Heart right ventricle (tissue), 16 donors: ENCODE measurements around the gene HTT. TPM values are rescaled to one million over a fixed set of nuclear protein-coding genes. Genes with fewer than 3 reads are reported as not detected.

Experiments used
- ATAC-seq, 8 donors: fragments of 200-7000 bp; cut with Tn5 transposase; one replicate each; pipeline ENCODE4 v1.9.1; 2020; ENCODE audit warnings: mild to moderate bottlenecking in 8 of 8, moderate library complexity in 8 of 8, moderate number of reproducible peaks in 1 of 8
- DNase-seq, 2 donors: peaks; one replicate each; pipeline ENCODE4 v3.0.0-alpha.2; 2020
- H3K27ac ChIP-seq, 10 donors: fragments of 200-600 bp; sonication (generic) in 2 of 10; one replicate each; pipeline versions ENCODE4 v1.5.0 to v1.8.0; 2020 to 2022; ENCODE audit warnings: mild to moderate bottlenecking in 3 of 10
- H3K27me3 ChIP-seq, 7 donors: fragments of 200-600 bp; one replicate each; pipeline ENCODE4 v1.8.0; 2021 to 2022; ENCODE audit warnings: mild to moderate bottlenecking in 2 of 7
- H3K36me3 ChIP-seq, 9 donors: fragments of 200-600 bp; sonication (generic) in 1 of 9; one replicate each; pipeline versions ENCODE4 v1.5.0 to v1.8.0; 2020 to 2022; ENCODE audit warnings: mild to moderate bottlenecking in 2 of 9
- H3K4me1 ChIP-seq, 9 donors: fragments of 200-600 bp; sonication (generic) in 1 of 9; one replicate each; pipeline versions ENCODE4 v1.5.0 to v1.8.0; 2020 to 2022; ENCODE audit warnings: mild to moderate bottlenecking in 4 of 9
- H3K4me3 ChIP-seq, 10 donors: fragments of 200-600 bp; sonication (generic) in 2 of 10; one replicate each; pipeline versions ENCODE4 v1.5.0 to v1.8.0; 2020 to 2022; ENCODE audit warnings: mild to moderate bottlenecking in 7 of 10, moderate library complexity in 2 of 10
- H3K9me3 ChIP-seq, 11 donors: fragments of 200-600 bp in 10 of 11; sonication (generic) in 2 of 11; one replicate each; pipeline versions ENCODE4 v1.5.0 to v1.8.0; 2013 to 2022; ENCODE audit warnings: mild to moderate bottlenecking in 2 of 11, control low read depth in 1 of 11, moderate library complexity in 1 of 11
- WGBS, 2 donors: extraction: QIAGEN DNeasy Blood & Tissue Kit; methylation state at CpG; one replicate each; pipeline ENCODE4 v1.1.7; 2013; ENCODE audit warnings: inconsistent platforms in 1 of 2; 5-methylcytosine and 5-hydroxymethylcytosine counted together
- intact Hi-C, 10 donors: fragments of 100-400 bp; cut with DNase I; formaldehyde crosslinking; loops; one replicate each; pipeline versions ENCODE4 v1.11.1 to v1.14.2; 2022
- polyA plus RNA-seq, 2 donors: library from polyadenylated mRNA; stranded (reverse); fragments of 200-250 nt; gene quantifications; one replicate each; pipeline ENCODE4 v1.2.3, GENCODE V29; 2013
- total RNA-seq, 10 donors: library from RNA; stranded (reverse); fragmentation: NEBNext Ultra II Directional in 3 of 10; extraction: Animal tissue kit (Norgen Biotek cat#: 25700) in 3 of 10; gene quantifications; one replicate each; pipeline versions ENCODE4 v1.2.1 to v1.2.4, GENCODE V29; 2021 to 2023
- TF ChIP-seq, protein P1 (sequence below), 9 donors: fragments of 200-600 bp; sonication (generic) in 2 of 9; IDR thresholded peaks; one replicate each; pipeline versions ENCODE4 v1.5.0 to v1.8.0; 2021 to 2022; ENCODE audit warnings: antibody characterized with exemption in 9 of 9, mild to moderate bottlenecking in 5 of 9, moderate library complexity in 1 of 9
- donor health status: Arrhythmogenic right ventricular cardiomyopathy.
- donor health status: ischemic (EF 13 %, LVEDD 7.1; RV severe dilation, severe dysfunction).
- donor health status: healthy with polysubstance abuse.
- donor health status: DM: no; HTN: yes; CAD: no.
- donor health status: DM: no; HTN: no; CAD: no.
- donor health status: ischemic (EF 25% LVEDD 6.9; RV normal size, moderate dysfunction).
- donor health status: ischemic (EF 25% LVEDD 5.7; RV mildly dilated, moderate dysfunction).
- donor health status: healthy.
- donor health status: DM: yes; HTN: yes; CAD: no.
- donor health status: Ischemic cardiomyopathy.
- donor health status: ischemic (EF 35%, LVEDD 5.7; RV mildly dilated, moderate dysfunction).
- donor health status: nonischemic (EF 11% LVEDD 7.7; RV severe dilation, severe dysfunction).
- donor health status: DM: yes; HTN: yes; CAD: no.
- donor health status: PGD.
- donor health status: ischemic (EF 29% LVEDD 5.4; RV normal size, mild dysfunction).
- donor health status: nonischemic (EF 23%, LVEDD 6.1; RV moderate dilation, normal function).

The HTT gene
- total and polyA plus RNA-seq, 12 donors: 6.3 to 34.0 (median 24.1) TPM

DNA sequence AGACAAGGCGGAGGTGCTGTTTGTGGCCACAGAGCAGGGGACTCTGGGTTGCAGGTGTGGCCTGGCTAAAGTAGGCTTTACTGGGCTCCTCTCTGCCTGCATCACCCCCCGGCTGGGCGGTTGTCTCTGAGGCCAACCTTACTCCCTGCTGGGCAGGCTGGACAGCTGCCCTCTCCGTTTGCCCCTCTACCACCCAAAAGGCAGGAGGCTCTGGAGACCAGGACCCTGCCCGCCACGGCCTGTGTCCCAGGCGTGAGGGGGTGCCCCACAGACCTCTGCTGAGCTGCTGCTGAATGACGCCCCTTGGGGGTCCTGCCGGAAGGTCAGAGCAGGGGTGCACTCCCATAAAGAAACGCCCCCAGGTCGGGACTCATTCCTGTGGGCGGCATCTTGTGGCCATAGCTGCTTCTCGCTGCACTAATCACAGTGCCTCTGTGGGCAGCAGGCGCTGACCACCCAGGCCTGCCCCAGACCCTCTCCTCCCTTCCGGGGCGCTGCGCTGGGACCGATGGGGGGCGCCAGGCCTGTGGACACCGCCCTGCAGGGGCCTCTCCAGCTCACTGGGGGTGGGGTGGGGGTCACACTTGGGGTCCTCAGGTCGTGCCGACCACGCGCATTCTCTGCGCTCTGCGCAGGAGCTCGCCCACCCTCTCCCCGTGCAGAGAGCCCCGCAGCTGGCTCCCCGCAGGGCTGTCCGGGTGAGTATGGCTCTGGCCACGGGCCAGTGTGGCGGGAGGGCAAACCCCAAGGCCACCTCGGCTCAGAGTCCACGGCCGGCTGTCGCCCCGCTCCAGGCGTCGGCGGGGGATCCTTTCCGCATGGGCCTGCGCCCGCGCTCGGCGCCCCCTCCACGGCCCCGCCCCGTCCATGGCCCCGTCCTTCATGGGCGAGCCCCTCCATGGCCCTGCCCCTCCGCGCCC, 1.1 kb upstream of the HTT start:
- Histone ChIP-seq H3K36me3 (no peaks in the 10 kb centered on the region), H3K4me3 (peak overlapping the region; percentile 51 to 93 (median 74)), H3K27ac (peak overlapping the region in 9 of 10 donors; percentile 50 to 82 (median 69)), H3K9me3 (no peaks in the 10 kb centered on the region), H3K27me3 (no peaks in the 10 kb centered on the region), H3K4me1 (peaks cover 3 to 38% (median 25%) of the 10 kb centered on the region in 9 donors)
- intact Hi-C loops: loop anchor here in 1 of 10 donors (5.0 kb wide), 1 partner anchor 831 kb away; the partner anchor contains the start of genes HAUS3 and POLN
- ATAC-seq (peak in 5 of 8 donors; percentile 0 to 13 (median 5)), DNase-seq (peak in 1 of 2 donors; percentile 30)
- TF ChIP-seq, protein P1, sequence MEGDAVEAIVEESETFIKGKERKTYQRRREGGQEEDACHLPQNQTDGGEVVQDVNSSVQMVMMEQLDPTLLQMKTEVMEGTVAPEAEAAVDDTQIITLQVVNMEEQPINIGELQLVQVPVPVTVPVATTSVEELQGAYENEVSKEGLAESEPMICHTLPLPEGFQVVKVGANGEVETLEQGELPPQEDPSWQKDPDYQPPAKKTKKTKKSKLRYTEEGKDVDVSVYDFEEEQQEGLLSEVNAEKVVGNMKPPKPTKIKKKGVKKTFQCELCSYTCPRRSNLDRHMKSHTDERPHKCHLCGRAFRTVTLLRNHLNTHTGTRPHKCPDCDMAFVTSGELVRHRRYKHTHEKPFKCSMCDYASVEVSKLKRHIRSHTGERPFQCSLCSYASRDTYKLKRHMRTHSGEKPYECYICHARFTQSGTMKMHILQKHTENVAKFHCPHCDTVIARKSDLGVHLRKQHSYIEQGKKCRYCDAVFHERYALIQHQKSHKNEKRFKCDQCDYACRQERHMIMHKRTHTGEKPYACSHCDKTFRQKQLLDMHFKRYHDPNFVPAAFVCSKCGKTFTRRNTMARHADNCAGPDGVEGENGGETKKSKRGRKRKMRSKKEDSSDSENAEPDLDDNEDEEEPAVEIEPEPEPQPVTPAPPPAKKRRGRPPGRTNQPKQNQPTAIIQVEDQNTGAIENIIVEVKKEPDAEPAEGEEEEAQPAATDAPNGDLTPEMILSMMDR (IDR thresholded peaks at IDR 0.05): peak in 4 of 9 donors; percentile 14 to 39 (median 23)
- 11 to 13% methylated on average over 43 to 53 of the region's 54 CpGs for WGBS, 2 donors

DNA sequence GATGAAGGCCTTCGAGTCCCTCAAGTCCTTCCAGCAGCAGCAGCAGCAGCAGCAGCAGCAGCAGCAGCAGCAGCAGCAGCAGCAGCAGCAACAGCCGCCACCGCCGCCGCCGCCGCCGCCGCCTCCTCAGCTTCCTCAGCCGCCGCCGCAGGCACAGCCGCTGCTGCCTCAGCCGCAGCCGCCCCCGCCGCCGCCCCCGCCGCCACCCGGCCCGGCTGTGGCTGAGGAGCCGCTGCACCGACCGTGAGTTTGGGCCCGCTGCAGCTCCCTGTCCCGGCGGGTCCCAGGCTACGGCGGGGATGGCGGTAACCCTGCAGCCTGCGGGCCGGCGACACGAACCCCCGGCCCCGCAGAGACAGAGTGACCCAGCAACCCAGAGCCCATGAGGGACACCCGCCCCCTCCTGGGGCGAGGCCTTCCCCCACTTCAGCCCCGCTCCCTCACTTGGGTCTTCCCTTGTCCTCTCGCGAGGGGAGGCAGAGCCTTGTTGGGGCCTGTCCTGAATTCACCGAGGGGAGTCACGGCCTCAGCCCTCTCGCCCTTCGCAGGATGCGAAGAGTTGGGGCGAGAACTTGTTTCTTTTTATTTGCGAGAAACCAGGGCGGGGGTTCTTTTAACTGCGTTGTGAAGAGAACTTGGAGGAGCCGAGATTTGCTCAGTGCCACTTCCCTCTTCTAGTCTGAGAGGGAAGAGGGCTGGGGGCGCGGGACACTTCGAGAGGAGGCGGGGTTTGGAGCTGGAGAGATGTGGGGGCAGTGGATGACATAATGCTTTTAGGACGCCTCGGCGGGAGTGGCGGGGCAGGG, 568 bp downstream of the HTT start:
- ATAC-seq (peak in 1 of 8 donors; percentile 17), DNase-seq (peak; percentile 28 to 64)
- WGBS, 2 donors: 0 to 1% methylated on average over 40 to 60 of the region's 60 CpGs
- TF ChIP-seq, protein P1 (IDR thresholded peaks at IDR 0.05): no peak
- Histone ChIP-seq H3K4me3 (peak overlapping the region; percentile 73 to 92 (median 82)), H3K4me1 (peaks cover 3 to 48% (median 37%) of the 10 kb centered on the region in 9 donors), H3K27me3 (no peaks in the 10 kb centered on the region), H3K27ac (peak overlapping the region; percentile 16 to 92 (median 86)), H3K9me3 (no peaks in the 10 kb centered on the region), H3K36me3 (no peaks in the 10 kb centered on the region)
- intact Hi-C loops: loop anchor here in 1 of 10 donors (5.0 kb wide), 1 partner anchor 833 kb away; the partner anchor contains the start of genes HAUS3 and POLN

DNA sequence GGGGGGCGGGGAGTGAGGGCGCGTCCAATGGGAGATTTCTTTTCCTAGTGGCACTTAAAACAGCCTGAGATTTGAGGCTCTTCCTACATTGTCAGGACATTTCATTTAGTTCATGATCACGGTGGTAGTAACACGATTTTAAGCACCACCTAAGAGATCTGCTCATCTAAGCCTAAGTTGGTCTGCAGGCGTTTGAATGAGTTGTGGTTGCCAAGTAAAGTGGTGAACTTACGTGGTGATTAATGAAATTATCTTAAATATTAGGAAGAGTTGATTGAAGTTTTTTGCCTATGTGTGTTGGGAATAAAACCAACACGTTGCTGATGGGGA, 1.1 kb downstream of the HTT start:
- Histone ChIP-seq H3K36me3 (no peaks in the 10 kb centered on the region), H3K9me3 (no peaks in the 10 kb centered on the region), H3K27ac (peak overlapping the region in 7 of 10 donors; percentile 40 to 92 (median 79)), H3K4me1 (peaks cover 3 to 51% (median 38%) of the 10 kb centered on the region in 9 donors), H3K4me3 (peak overlapping the region in 9 of 10 donors; percentile 75 to 92 (median 83)), H3K27me3 (no peaks in the 10 kb centered on the region)
- ATAC-seq (no peak), DNase-seq (no peak)
- WGBS, 2 donors: 2 to 3% methylated on average over 8 of the region's 8 CpGs
- TF ChIP-seq, protein P1 (IDR thresholded peaks at IDR 0.05): no peak
- intact Hi-C loops: no loop called here

DNA sequence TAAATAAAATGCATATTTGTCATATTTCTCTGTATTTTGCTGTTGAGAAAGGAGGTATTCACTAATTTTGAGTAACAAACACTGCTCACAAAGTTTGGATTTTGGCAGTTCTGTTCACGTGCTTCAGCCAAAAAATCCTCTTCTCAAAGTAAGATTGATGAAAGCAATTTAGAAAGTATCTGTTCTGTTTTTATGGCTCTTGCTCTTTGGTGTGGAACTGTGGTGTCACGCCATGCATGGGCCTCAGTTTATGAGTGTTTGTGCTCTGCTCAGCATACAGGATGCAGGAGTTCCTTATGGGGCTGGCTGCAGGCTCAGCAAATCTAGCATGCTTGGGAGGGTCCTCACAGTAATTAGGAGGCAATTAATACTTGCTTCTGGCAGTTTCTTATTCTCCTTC, 3.3 kb downstream of the HTT start:
- WGBS, 2 donors: 87 to 88% methylated on average over 2 of the region's 2 CpGs
- no peak for ATAC-seq
- DNase-seq: no peak
- Histone ChIP-seq H3K27ac (no peak overlapping the region), H3K27me3 (no peaks in the 10 kb centered on the region), H3K36me3 (no peaks in the 10 kb centered on the region), H3K9me3 (no peaks in the 10 kb centered on the region), H3K4me1 (peaks cover 3 to 55% (median 34%) of the 10 kb centered on the region in 9 donors), H3K4me3 (no peak overlapping the region)
- intact Hi-C loops: no loop called here
- TF ChIP-seq, protein P1 (IDR thresholded peaks at IDR 0.05): no peak
